ENCODE results near the gene CELSR1.

- TF ChIP-seq CTCF (IDR thresholded peaks at IDR 0.05) = no peak
- no peak for TF ChIP-seq POLR2A (IDR thresholded peaks at IDR 0.05)
These were observed 48.7 kb upstream of the CELSR1 start for GRCh38 chr22:46586123-46586519.

Measured in vagina (tissue), 2 donors.